GM18511 (cell line): Measurements from ENCODE around the gene WRAP73.
"Not testable (repeated sequence)": the region's sequence is repeated elsewhere in the genome, so short reads cannot be mapped to it uniquely, and the experiment has no call there.

Source experiments
- ATAC-seq: cut with Tn5 transposase; IDR thresholded peaks from one replicate; pipeline ENCODE4 v1.9.1; 2021; ENCODE audit warnings: mild to moderate bottlenecking, moderate library complexity; ENCODE audit not compliant: unreplicated experiment

Gene WRAP73

DNA sequence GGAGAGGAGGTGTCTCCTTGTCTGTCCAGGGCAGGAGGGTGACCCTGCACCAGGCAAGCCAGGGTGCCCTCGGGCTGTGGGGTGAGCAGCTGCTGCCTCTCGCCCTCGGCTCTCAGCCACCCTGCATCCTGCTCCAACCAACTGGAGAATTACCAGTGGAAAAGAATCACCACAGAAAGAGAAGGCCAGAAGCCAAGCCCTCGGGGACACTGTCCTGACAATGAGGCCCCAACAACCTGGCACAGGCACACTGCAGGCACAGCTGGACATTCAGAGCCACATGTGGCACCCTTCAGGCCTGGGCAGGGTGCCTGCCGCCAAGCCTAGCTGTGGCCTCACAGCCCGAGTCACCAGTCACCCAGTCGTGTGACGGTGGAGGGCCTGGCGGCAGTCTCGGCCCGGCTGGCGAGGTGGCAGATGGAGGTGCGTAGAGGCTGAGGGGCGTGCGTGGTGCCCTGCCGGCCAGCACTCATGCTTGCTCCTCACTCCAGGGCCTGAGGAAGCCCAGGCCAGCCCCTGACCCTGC, 50.6 kb downstream of the WRAP73 start:
- ATAC-seq = no peak

DNA sequence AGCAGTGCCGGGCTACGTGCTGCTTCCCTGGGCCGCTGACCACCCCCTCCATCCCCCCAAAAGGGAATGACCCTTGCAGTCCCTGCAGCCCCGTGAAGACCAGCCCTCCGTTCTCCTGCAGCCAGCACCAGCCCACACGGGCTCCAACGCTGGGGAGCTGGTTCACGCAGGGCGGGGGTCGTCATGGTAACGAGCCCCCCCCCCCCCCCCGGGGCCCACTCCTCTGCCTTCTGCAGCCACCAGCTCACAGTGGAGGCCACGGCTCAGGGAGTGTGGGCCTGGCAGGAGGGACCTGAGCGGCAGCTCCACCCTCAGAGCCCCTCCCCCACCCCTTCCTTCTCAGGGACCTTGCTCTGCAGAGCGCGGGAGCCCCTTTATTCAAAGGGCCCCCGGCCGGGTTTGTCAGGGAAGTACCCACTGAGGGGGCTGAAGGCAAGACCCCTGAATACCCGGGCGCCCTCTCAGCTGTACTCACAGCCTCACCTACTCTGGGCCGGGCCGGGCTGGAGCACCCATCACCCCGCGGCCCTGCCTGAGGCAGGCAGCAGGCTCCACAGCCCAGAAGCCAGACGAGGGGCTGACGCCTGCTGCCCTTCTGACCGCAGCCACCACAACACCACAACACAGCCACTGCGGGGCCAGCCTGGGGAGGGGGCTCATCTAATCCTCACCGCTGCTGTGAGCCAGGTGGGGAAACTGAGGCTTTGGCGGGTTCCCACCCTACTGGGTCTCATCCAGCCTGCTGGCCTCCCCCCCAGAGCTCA, 51.2 kb downstream of the WRAP73 start:
- ATAC-seq = no peak

- ATAC-seq = no peak
These were observed 51.8 kb downstream of the WRAP73 start for GRCh38 chr1:3598051-3598491.

DNA sequence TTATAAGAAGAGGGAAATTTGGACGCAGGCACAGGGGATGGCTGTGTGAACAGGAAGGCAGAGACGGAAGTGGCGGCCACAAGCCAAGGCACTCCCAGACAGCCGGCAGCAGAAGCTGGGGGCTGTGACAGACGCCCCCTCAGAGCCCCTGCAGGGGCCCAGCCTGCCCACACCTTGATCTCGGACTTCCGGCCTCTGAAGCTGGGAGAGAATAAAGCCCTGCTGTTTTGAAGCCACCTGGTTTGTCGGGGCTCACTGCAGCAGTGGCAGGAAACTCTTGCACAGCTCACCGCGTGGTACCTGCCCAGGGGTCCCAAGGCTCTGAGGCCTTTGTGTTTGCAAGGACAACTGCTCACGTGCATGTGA, 52.3 kb downstream of the WRAP73 start:
- no peak for ATAC-seq

DNA sequence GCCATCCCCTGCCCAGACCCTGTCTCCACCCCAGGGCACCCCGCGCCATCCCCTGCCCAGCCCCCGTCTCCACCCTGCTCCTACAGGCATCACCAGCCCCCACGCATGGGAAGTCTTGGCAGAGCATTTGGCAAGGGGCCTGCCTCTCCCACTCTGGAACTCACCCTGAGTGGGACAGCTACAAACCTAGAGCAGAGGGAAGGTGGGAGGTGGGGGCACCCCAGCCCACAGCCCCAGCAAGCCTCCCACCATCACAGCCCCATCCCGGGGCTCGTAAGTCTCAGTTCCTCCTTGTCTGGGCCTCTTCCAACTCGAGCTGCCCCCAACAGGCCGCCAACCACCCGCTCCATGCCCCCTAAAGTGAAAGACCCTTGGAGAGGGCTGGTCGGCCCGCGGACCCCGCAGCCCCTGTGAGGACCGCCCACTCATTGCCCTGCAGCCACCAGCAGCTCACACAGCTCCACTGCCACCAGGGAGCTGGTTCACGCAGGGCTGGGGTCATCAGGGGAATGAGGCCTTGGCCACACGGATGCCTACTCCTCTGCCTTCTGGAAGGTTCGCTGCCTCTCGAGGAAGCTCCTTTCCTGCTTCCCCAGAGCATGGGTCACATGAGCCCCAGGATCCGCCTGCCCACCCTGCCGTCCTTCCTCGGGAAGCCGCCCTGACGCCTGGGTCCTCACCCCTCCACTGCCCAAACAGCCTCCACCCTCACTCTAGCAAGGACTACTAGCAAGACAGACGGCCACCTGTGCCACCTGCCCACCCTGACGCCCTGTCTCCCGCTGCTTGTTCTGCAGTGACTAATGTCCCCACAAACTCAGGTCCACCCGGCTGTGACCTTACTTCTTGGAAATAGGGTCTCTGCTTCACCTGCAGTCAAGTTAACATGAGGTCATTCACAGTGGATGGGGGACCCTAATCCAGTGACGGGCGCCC, 53.0 kb downstream of the WRAP73 start:
- ATAC-seq = no peak

DNA sequence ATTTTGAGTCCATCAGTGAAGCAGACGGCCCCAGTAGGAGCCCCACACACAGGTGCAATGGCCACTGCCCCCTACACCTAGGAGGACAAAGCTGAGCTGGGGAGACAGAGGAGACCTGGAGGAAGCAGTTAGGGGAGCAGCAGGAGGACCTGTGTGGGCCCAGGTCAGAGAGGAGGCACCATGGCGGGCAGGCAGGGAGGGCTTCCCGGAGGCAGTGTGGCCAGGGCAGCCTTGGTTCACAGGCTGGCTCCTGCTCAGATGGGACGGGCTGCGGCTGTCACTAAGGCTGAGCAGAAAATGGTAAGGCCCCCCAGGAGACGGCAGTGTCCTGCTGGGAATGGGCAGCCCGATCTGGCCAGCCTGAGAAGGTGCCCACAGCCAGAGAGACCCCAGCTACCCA, 54.0 kb downstream of the WRAP73 start:
- ATAC-seq = no peak

DNA sequence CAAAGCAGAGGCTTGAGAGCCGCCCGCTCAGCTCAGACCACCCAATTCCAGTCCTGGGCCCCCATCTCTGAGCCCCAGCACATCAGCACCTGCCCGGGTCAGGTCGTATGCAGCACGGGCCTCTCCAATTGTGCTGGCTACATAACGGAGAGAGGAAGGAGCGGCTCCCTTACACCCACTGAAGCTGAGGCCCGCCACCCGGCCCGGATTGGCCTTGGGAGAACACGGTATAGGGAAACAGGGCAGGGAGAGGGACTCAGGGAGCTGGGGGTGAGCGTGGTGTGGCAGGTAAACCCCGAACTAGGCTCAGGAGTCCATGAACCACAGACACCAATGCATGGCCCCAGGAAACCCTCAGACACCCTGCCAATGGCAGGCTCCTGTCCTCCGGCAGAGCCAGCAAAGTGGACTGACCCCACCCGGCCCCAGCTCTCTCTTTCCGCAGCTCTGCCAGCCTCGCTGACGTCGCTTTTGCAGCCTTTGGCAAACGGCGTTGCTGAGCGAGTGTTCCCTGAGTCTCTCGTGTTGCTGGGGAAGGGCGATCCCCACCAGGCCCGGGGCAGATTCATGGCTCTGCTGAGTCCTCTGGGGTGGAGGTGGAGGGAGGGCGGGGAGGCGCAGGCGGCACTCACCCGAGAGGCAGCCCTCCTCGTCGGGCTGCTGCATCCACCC, 55.1 kb downstream of the WRAP73 start:
- ATAC-seq = no peak

DNA sequence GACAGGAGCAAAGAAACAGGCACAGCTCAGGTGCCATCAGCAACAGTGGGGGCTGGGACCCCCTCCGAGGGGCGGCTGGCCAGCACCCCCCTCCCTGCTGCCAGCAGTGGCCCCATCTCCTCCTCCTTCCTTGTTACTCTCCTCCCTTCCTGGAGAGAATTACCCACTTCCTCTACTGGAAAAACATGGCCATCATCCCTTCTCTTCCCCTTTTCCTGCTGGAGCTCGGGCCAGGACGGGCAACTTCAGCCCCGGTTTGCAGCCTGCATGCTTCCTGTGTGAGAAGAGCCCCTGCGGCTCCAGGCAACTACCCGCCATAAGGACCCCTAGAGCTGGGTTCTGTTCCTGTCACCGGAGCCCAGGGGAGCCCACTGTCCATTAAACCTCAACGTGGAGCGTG, 56.2 kb downstream of the WRAP73 start:
- no peak for ATAC-seq

DNA sequence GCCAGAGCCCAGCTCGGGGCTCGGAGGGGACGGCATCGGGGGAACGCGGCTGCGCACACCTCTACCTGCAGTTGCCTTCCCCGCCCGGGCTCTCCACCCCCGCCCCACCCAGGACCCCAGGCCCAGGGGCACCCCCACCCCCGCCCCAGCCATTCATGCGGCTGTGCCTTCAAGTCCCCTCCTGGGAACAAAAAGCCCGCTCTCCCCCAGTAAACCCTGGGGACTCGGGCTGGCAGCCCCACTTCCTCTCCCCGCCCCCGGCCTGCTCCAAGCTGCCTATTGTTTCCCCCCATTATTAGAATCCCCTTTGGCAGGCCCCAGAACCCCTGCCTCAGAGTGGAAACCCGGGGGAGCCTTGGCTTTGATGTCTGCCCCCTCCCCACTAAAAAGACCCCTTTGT, 56.6 kb downstream of the WRAP73 start:
- ATAC-seq = no peak

DNA sequence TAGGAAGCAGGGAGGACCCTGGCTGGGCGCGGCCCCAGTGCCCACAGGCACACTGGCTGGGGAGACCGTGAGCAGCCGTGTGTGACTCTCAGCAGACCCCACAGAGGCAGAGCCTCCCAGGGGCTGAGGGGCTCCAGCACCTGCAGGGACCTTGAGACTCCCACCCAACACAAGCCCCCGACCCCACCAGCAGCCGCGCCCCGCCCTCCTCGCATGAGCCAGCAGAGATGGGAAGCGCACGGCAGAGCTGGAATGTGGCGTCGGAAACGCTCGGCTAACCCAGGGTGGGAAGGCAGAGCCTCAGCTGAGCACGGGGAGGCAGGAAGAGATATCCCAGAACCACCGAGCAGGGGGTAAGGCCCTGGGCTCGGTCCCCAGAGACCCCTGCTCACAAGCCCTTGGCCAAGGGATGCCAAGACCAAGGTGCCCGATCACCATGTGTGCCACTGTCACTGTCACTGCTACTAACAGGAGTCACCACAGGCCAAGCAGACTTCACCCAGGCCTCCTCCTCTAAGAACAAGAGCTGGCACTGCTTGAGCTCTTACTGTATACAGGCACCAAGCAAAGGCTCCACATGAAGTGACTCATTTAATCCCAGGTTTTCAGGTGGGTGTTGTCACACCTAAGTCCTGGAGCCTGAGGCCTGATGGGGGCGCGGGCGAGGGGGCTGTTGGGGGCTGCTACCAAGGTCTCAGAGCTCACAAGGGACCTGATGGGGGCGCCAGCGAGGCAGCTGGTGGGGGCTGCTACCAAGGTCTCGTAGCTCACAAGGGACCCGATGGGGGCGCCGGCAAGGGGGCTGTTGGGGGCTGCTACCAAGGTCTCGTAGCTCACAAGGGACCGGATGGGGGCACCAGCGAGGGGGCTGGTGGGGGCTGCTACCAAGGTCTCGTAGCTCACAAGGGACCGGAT, 58.7 kb downstream of the WRAP73 start:
- no peak for ATAC-seq

DNA sequence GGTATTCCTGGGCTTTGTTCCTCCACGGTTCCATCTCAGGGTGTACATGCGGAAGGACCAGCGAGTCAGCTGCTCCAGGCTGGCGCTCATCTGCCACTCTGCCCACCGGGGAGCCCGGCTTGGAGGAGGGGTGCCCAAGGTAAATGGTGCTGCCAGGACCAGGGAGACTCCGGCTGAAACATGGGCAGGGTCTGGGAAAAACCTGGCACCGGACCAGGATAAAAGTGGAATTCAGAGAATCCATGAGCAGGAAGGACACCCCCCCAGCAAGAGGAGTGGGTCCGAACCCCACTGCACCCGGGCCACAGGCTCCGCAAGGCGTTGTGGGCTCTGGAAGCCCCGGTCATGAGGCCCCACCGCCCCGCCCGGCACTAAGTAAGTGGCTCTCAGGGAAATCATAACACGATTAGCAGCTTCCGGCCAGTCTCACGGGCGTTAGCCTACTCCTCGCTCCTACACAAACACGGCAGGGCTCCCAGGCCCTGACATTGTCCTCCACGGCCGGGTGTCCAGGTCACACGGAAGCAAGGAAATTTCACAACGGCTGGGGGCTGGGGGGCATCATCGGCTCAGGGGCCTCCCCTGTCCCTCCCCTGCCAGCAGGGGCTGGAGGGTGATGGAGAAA, 59.7 kb downstream of the WRAP73 start:
- ATAC-seq = no peak

GRCh38 chr1:3588395-3588794, 61.5 kb downstream of the WRAP73 start:
- ATAC-seq = no peak

DNA sequence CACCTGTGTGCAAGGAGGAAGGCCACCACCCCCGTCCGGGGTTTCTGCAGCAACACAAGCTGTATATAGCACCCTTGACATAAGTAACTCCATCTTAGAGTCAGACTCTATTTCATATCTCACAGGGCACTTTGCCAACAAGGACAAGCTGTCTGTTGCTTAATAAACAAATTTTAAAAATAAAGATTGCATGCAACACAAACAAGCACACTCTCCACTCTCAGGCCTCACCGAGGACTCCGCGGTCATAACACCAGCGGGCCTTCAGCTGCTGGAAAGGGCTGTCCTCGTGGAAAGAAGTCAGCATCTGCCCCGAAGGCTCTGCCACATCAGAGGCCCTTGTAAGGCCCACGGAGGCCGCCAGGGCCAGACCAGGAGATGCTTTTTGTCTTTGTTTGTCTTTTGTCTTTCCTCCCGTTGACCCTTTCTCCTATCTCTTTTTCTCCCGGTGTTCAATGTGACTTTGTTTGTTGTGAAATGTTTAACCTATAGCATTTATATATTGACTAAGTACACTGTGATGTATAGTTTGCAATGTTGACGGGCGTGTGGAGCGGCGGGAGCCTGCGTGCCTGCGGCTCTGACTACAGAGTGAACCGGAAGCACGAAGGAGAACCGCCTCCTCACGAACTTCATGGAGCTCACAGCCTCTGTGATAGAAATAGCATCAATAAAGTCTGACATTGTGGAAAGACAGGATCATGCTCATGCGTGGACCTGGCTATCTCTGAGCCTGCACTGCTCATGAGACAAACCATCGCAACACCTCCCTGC, 62.7 kb downstream of the WRAP73 start:
- ATAC-seq = no peak

DNA sequence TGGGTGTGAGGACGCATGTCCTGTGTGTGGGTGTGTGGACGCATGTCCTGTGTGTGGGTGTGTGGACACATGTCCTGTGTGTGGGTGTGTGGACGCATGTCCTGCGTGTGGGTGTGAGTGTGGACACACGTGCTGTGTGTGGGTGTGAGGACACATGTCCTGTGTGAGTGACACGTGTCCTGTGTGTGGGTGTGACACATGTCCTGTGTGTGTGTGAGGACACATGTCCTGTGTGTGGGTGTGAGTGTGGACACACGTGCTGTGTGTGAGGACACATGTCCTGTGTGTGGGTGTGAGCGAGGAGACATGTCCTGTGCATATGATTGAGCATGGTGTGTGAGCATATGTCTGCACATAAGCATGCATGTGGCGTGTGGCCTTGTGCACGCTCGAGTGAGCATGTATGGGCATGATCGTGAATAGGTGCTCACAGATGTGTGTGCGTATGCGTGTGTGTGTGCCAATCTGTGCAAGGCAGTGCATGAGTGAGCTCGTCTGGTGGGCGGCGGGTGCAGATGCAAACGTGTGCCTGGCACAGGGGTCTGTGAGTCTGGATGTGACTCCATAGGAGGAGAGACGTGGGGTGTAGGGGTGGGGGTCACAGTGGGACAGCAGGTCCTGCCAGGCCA, 63.8 kb downstream of the WRAP73 start:
- ATAC-seq = no peak

- ATAC-seq = not testable (repeated sequence)
These were observed 64.5 kb downstream of the WRAP73 start for GRCh38 chr1:3585353-3585868.

GRCh38 chr1:3584915-3585314, 65.0 kb downstream of the WRAP73 start:
- ATAC-seq = no peak

- ATAC-seq = not testable (repeated sequence)
These were observed 66.2 kb downstream of the WRAP73 start for GRCh38 chr1:3583751-3584150.

- no peak for ATAC-seq
These were observed 68.4 kb downstream of the WRAP73 start for GRCh38 chr1:3581296-3582036.
